Endothelial cell of umbilical vein (primary cell): ENCODE measurements around the gene COL19A1.

Experiments used
- CTCF ChIP-seq, 2 donors: IDR thresholded peaks; 1 replicate in 1 of 2; 2 replicates in 1 of 2; pipeline ENCODE4 v1.5.1; 2011; ENCODE audit warnings: low read length in 2 of 2, mild to moderate bottlenecking in 2 of 2, moderate library complexity in 2 of 2, control low read depth in 1 of 2, inconsistent platforms in 1 of 2, low read depth in 1 of 2; ENCODE audit not compliant: insufficient read depth in 1 of 2; ENCODE audit errors: extremely low read depth in 1 of 2
- EZH2 ChIP-seq: IDR thresholded peaks from 2 replicates; pipeline ENCODE4 v1.6.1; 2012; ENCODE audit warnings: borderline replicate concordance, low read depth, mild to moderate bottlenecking, moderate library complexity, low read length, inconsistent platforms; ENCODE audit not compliant: severe bottlenecking

GRCh38 chr6:69871107-69871506, 4.8 kb downstream of the COL19A1 start:
- TF ChIP-seq CTCF (IDR thresholded peaks at IDR 0.05; ENCODE audit: extremely low read depth in 1 of 2, insufficient read depth in 1 of 2, low read depth in 1 of 2, low read length in 2 of 2) (no peak), EZH2 (no peak)
